CD4-positive, alpha-beta T cell (primary cell): ENCODE measurements around the gene PLN. TPM values are rescaled to one million over a fixed set of nuclear protein-coding genes. Genes with fewer than 3 reads are reported as not detected.

Source experiments
- ATAC-seq: fragments of 200-7000 bp; cut with Tn5 transposase; one replicate; pipeline ENCODE4 v1.10.0; 2022; ENCODE audit warnings: mild to moderate bottlenecking; ENCODE audit not compliant: poor library complexity
- CTCF ChIA-PET: fragments of 350-600 bp; sonication (Branson Sonifier 250); formaldehyde crosslinking; loops from one replicate; lab custom pipeline; 2021; ENCODE audit warnings: antibody characterized with exemption, inconsistent platforms; lab: Charles Lee
- POLR2A ChIA-PET: fragments of 350-600 bp; sonication (Branson Sonifier 250); formaldehyde crosslinking; loops from one replicate; lab custom pipeline; 2021; ENCODE audit warnings: antibody characterized with exemption, inconsistent platforms; lab: Charles Lee
- DNase-seq, 14 experiments: peaks; one replicate each; pipeline ENCODE4 v3.0.0-alpha.2; 2013 to 2020; ENCODE audit warnings: mixed read lengths in 2 of 14
- H3K27ac ChIP-seq, 2 donors: one replicate each; pipeline versions ENCODE4 v1.5.1 to v1.7.0; 2013; ENCODE audit warnings: low read length in 2 of 2, low read depth in 1 of 2, mild to moderate bottlenecking in 1 of 2
- H3K27me3 ChIP-seq, 2 experiments: 1 replicate in 1 of 2; 2 replicates in 1 of 2; pipeline versions ENCODE4 v1.6.1 to v1.7.0; 2013; ENCODE audit warnings: low read length in 2 of 2, control low read depth in 1 of 2, mild to moderate bottlenecking in 1 of 2, moderate library complexity in 1 of 2; ENCODE audit not compliant: insufficient read depth in 2 of 2, control insufficient read depth in 1 of 2
- H3K36me3 ChIP-seq: one replicate; pipeline ENCODE4 v1.6.1; 2013; ENCODE audit warnings: low read length, control low read depth; ENCODE audit not compliant: insufficient read depth
- H3K4me1 ChIP-seq: one replicate; pipeline ENCODE4 v1.6.1; 2013; ENCODE audit warnings: low read length, control low read depth; ENCODE audit not compliant: insufficient read depth
- H3K4me3 ChIP-seq: one replicate; pipeline ENCODE4 v1.5.1; 2013; ENCODE audit warnings: mild to moderate bottlenecking, low read length, moderate library complexity
- H3K9me3 ChIP-seq, 2 experiments: 1 replicate in 1 of 2; 2 replicates in 1 of 2; pipeline versions ENCODE4 v1.6.1 to v1.7.0; 2013; ENCODE audit warnings: low read length in 2 of 2, mild to moderate bottlenecking in 2 of 2, control low read depth in 1 of 2, moderate library complexity in 1 of 2; ENCODE audit not compliant: control insufficient read depth in 1 of 2, insufficient read depth in 1 of 2
- H3K27ac Mint-ChIP-seq: one replicate; pipeline ENCODE4 v1.8.0; 2020; ENCODE audit warnings: mixed read lengths
- H3K27me3 Mint-ChIP-seq: one replicate; pipeline ENCODE4 v1.8.0; 2021; ENCODE audit warnings: mixed read lengths
- H3K36me3 Mint-ChIP-seq: one replicate; pipeline ENCODE4 v1.8.0; 2021; ENCODE audit warnings: low read depth, mixed read lengths
- H3K4me1 Mint-ChIP-seq: one replicate; pipeline ENCODE4 v1.8.0; 2021; ENCODE audit warnings: low read depth, mixed read lengths
- H3K4me3 Mint-ChIP-seq: one replicate; pipeline ENCODE4 v1.8.0; 2020; ENCODE audit warnings: mild to moderate bottlenecking, mixed read lengths
- H3K9me3 Mint-ChIP-seq: one replicate; pipeline ENCODE4 v1.8.0; 2020; ENCODE audit warnings: mixed read lengths
- intact Hi-C, 2 experiments: fragments of 100-400 bp; cut with DNase I in 1 of 2; cut with micrococcal nuclease in 1 of 2; formaldehyde crosslinking; loops; one replicate each; pipeline versions ENCODE4 v1.15.1 to v1.9.0; 2023 to 2025; cut with DNase I, micrococcal nuclease
- total RNA-seq, 174 experiments: library from RNA in 2 of 174; stranded (reverse) in 2 of 174; gene quantifications; one replicate each; pipeline ENCODE4 v1.2.3 and lab custom pipeline; 2021 to 2026
- TF ChIP-seq, protein P1 (sequence below): fragments of 200-600 bp; IDR thresholded peaks from one replicate; pipeline ENCODE4 v1.8.0; 2022; ENCODE audit warnings: antibody characterized with exemption, mild to moderate bottlenecking

The PLN gene
- total RNA-seq, 2 experiments from 2014 or later, result not detected

DNA sequence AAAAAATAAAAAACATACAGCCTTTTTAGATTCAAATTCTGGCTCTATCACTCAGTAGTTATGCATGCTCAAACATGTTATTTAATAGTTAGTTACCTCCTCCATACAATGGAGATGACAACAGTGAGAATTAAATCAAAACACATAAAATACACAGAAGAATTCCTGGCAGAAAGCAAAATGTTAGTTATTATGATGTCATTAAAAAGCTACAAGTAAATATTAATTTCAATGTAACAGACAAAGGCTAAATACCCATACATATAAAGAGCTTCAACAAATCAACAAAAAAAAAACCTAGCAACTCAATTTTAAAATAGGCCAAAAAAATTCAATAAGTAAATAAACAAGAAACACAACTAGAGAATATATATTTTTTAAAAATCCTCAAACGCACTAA, 21.4 kb downstream of the PLN start:
- H3K9me3 ChIP-seq, result peaks cover 6 to 10% of the 10 kb centered on the region in 2 experiments
- ATAC-seq (no peak), DNase-seq (no peak)
- H3K27me3 ChIP-seq, result no peaks in the 10 kb centered on the region
- TF ChIP-seq, protein P1, sequence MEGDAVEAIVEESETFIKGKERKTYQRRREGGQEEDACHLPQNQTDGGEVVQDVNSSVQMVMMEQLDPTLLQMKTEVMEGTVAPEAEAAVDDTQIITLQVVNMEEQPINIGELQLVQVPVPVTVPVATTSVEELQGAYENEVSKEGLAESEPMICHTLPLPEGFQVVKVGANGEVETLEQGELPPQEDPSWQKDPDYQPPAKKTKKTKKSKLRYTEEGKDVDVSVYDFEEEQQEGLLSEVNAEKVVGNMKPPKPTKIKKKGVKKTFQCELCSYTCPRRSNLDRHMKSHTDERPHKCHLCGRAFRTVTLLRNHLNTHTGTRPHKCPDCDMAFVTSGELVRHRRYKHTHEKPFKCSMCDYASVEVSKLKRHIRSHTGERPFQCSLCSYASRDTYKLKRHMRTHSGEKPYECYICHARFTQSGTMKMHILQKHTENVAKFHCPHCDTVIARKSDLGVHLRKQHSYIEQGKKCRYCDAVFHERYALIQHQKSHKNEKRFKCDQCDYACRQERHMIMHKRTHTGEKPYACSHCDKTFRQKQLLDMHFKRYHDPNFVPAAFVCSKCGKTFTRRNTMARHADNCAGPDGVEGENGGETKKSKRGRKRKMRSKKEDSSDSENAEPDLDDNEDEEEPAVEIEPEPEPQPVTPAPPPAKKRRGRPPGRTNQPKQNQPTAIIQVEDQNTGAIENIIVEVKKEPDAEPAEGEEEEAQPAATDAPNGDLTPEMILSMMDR, result no peak
- H3K4me1 ChIP-seq, result peaks cover 7% of the 10 kb centered on the region
- ChIA-PET CTCF (no interaction called here), POLR2A (no interaction called here)
- peaks cover 48% of the 10 kb centered on the region for H3K4me1 Mint-ChIP-seq
- H3K36me3 ChIP-seq, result peaks cover 16% of the 10 kb centered on the region
- H3K36me3 Mint-ChIP-seq, result peaks cover 34% of the 10 kb centered on the region
- H3K27ac ChIP-seq, result no peak overlapping the region
- no peak overlapping the region for H3K4me3 ChIP-seq
- no peaks in the 10 kb centered on the region for H3K27me3 Mint-ChIP-seq
- H3K4me3 Mint-ChIP-seq, result no peak overlapping the region
- intact Hi-C loops, result loop anchor here (5.0 to 10.0 kb wide), 4 partner anchors 48 to 325 kb away; partner anchors contain the start of gene ASF1A (in 2 of the 2)
- no peak overlapping the region for H3K27ac Mint-ChIP-seq
- peaks cover 6% of the 10 kb centered on the region for H3K9me3 Mint-ChIP-seq

DNA sequence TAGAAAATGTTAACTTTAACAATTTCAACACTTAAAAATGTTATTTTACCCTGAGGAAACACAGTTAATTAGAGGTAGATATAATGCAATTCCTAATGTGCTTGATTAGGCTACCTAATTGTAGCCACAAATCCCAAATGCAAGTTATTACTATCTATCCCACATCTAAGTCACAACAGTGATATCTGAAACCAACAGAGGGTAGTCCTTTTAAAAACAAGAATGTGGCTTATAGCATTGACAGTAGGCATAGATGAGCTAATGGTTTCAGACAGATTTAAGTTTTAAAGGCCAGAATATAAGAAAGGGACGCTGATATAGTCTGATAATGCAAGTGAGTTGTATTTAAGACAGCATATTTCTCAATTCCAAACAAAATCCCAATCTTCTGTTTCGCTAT, 23.0 kb downstream of the PLN start:
- peaks cover 26% of the 10 kb centered on the region for H3K36me3 ChIP-seq
- intact Hi-C loops, result no loop called here
- H3K9me3 ChIP-seq, result peaks cover 11 to 25% of the 10 kb centered on the region in 2 experiments
- H3K36me3 Mint-ChIP-seq, result peaks cover 38% of the 10 kb centered on the region
- H3K4me3 ChIP-seq, result no peak overlapping the region
- H3K4me1 ChIP-seq, result no peaks in the 10 kb centered on the region
- H3K4me1 Mint-ChIP-seq, result peaks cover 35% of the 10 kb centered on the region
- CTCF ChIA-PET, result no interaction called here
- H3K9me3 Mint-ChIP-seq, result peaks cover 9% of the 10 kb centered on the region
- H3K27me3 ChIP-seq, result no peaks in the 10 kb centered on the region
- POLR2A ChIA-PET, result no interaction called here
- no peak overlapping the region for H3K27ac ChIP-seq
- no peaks in the 10 kb centered on the region for H3K27me3 Mint-ChIP-seq
- H3K27ac Mint-ChIP-seq, result peak overlapping the region; percentile 3
- DNase-seq (no peak), ATAC-seq (no peak)
- TF ChIP-seq, protein P1, result no peak
- H3K4me3 Mint-ChIP-seq, result no peak overlapping the region

DNA sequence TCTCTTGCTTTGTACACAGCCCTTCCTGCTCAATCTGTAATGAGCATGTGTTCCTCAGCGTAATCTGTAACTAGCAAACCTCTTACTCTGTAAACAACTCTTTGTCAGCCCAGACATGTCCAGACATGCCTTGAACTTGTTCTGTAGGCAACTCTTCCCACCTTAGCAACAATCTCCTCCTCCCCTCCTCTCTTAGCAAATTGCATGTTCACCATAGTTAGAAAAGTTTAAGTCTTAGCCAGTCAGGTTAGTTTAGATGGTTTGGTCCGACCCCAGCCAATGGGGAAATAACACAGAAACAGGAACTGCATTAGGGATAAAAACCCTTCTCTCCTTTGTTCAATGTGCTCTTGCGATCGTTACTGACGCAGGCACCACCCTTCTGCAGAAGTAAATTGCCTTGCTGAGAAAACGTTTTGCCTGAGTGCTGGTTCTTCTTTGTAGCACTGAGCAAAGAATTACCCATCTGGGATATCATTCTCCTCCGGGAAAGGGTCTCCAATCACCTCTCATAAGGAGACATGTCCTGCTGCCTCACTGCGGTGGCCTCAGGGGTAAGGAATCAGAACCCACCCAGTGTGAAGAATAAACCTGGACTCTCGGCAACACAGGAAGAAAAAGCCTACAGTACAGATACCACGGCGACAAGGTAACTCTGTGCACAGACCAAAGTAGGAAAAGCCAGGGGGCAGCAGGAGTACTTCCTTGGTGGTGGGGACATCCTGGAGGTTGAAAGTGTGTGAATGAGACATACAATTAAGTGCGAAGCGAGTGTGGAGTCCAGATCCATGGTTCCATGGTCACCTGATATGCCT, 26.2 kb downstream of the PLN start:
- TF ChIP-seq, protein P1, result no peak
- Mint-ChIP-seq H3K27me3 (no peaks in the 10 kb centered on the region), H3K4me3 (no peak overlapping the region), H3K4me1 (peaks cover 23% of the 10 kb centered on the region), H3K36me3 (peaks cover 67% of the 10 kb centered on the region), H3K27ac (no peak overlapping the region), H3K9me3 (peaks cover 9% of the 10 kb centered on the region)
- CTCF ChIA-PET, result interaction anchor here (1.1 kb wide), 1 partner anchor 9 kb away, joined by 4 read pairs; no protein-coding TSS in a partner anchor
- Histone ChIP-seq H3K27me3 (no peaks in the 10 kb centered on the region), H3K4me3 (no peak overlapping the region), H3K9me3 (peaks cover 23 to 51% of the 10 kb centered on the region in 2 experiments), H3K36me3 (peaks cover 40% of the 10 kb centered on the region), H3K4me1 (no peaks in the 10 kb centered on the region), H3K27ac (peak overlapping the region in 1 of 2 donors; percentile 7)
- POLR2A ChIA-PET, result no interaction called here
- ATAC-seq (no peak), DNase-seq (no peak)
- intact Hi-C loops, result no loop called here
